SK-N-SH treated with all-trans-retinoic acid at 6 μM for 48 hours (cell line): ENCODE data around the gene RP9.
A peak's percentile ranks its signal among the peaks of the same experiment; 100 is the strongest.

Experiments used
- ATAC-seq: fragments of 200-7000 bp; cut with Tn5 transposase; 3 replicates; pipeline ENCODE4 v1.9.1; 2020; ENCODE audit warnings: mild to moderate bottlenecking, moderate library complexity
- BACH2 ChIP-seq: fragments of 250-450 bp; sonication (Bioruptor Pico); IDR thresholded peaks from 2 replicates; pipeline ENCODE4 v1.9.0; 2021; ENCODE audit warnings: mild to moderate bottlenecking, borderline replicate concordance
- CREB5 ChIP-seq: fragments of 250-450 bp; sonication (Bioruptor Pico); IDR thresholded peaks from 2 replicates; pipeline ENCODE4 v1.5.1; 2020; ENCODE audit warnings: low read depth, mild to moderate bottlenecking, moderate library complexity
- CSDC2 ChIP-seq: fragments of 250-450 bp; sonication (Bioruptor Pico); IDR thresholded peaks from 2 replicates; pipeline ENCODE4 v1.5.0; 2020; ENCODE audit warnings: mild to moderate bottlenecking, moderate library complexity
- CSRNP3 ChIP-seq: fragments of 250-450 bp; sonication (Bioruptor Pico); IDR thresholded peaks from 2 replicates; pipeline ENCODE4 v1.5.1; 2021; ENCODE audit warnings: mild to moderate bottlenecking, moderate library complexity
- ESRRG ChIP-seq: fragments of 250-450 bp; sonication (Bioruptor Pico); IDR thresholded peaks from 2 replicates; pipeline ENCODE4 v1.6.1; 2021; ENCODE audit warnings: mild to moderate bottlenecking
- GLIS3 ChIP-seq: fragments of 250-450 bp; sonication (Bioruptor Pico); IDR thresholded peaks from 2 replicates; pipeline ENCODE4 v1.5.0; 2020; ENCODE audit warnings: mild to moderate bottlenecking, moderate library complexity
- OSR1 ChIP-seq: fragments of 250-450 bp; sonication (Bioruptor Pico); IDR thresholded peaks from 2 replicates; pipeline ENCODE4 v1.8.0; 2022; ENCODE audit warnings: moderate library complexity, mild to moderate bottlenecking, inconsistent platforms
- PATZ1 ChIP-seq: fragments of 250-450 bp; sonication (Bioruptor Pico); IDR thresholded peaks from 2 replicates; pipeline ENCODE4 v1.8.0; 2020; ENCODE audit warnings: mild to moderate bottlenecking, moderate library complexity, borderline replicate concordance
- POU6F1 ChIP-seq: fragments of 250-450 bp; sonication (Bioruptor Pico); IDR thresholded peaks from 2 replicates; pipeline ENCODE4 v1.8.0; 2021; ENCODE audit warnings: low read depth, mild to moderate bottlenecking, moderate library complexity, borderline replicate concordance
- PPARA ChIP-seq: fragments of 250-450 bp; sonication (Bioruptor Pico); IDR thresholded peaks from 2 replicates; pipeline ENCODE4 v1.5.0; 2020; ENCODE audit warnings: mild to moderate bottlenecking, borderline replicate concordance
- RARB ChIP-seq: fragments of 250-450 bp; sonication (Bioruptor Pico); IDR thresholded peaks from 2 replicates; pipeline ENCODE4 v1.8.0; 2021; ENCODE audit warnings: mild to moderate bottlenecking, moderate library complexity
- SNAI2 ChIP-seq: fragments of 250-450 bp; sonication (Bioruptor Pico); IDR thresholded peaks from 2 replicates; pipeline ENCODE4 v1.5.0; 2020; ENCODE audit warnings: mild to moderate bottlenecking, moderate library complexity
- TOX ChIP-seq: fragments of 250-450 bp; sonication (Bioruptor Pico); IDR thresholded peaks from 2 replicates; pipeline ENCODE4 v1.8.0; 2021; ENCODE audit warnings: mild to moderate bottlenecking, moderate library complexity, borderline replicate concordance
- TSHZ2 ChIP-seq: fragments of 250-450 bp; sonication (Bioruptor Pico); IDR thresholded peaks from 2 replicates; pipeline ENCODE4 v1.5.0; 2020; ENCODE audit warnings: mild to moderate bottlenecking, moderate library complexity
- ZC3H10 ChIP-seq: fragments of 250-450 bp; sonication (Bioruptor Pico); IDR thresholded peaks from 2 replicates; pipeline ENCODE4 v1.5.1; 2021; ENCODE audit warnings: mild to moderate bottlenecking, moderate library complexity
- ZFP3 ChIP-seq: fragments of 250-450 bp; sonication (Bioruptor Pico); IDR thresholded peaks from 2 replicates; pipeline ENCODE4 v1.5.0; 2020; ENCODE audit warnings: mild to moderate bottlenecking, moderate library complexity
- ZFP30 ChIP-seq: fragments of 450-650 bp; formaldehyde crosslinking; IDR thresholded peaks from 2 replicates; pipeline ENCODE4 v1.5.0; 2022; ENCODE audit warnings: mild to moderate bottlenecking, moderate library complexity
- ZNF565 ChIP-seq: fragments of 450-650 bp; formaldehyde crosslinking; conservative IDR thresholded peaks from 2 replicates; pipeline ENCODE4 v1.5.0; 2020; ENCODE audit warnings: low read depth, mild to moderate bottlenecking, moderate library complexity
- ZNF8 ChIP-seq: fragments of 450-650 bp; formaldehyde crosslinking; IDR thresholded peaks from 2 replicates; pipeline ENCODE4 v1.5.0; 2020; ENCODE audit warnings: mild to moderate bottlenecking, moderate library complexity

RP9 gene

GRCh38 chr7:33143996-33144718 is 35.0 kb upstream of the RP9 start:
- ATAC-seq: no peak

GRCh38 chr7:33142585-33142984 is 33.4 kb upstream of the RP9 start:
- TF ChIP-seq ZNF565 (no peak), RARB (CRISPR knock-in tag) (no peak), ZNF8 (CRISPR knock-in tag) (peak; percentile 99), POU6F1 (no peak), PATZ1 (CRISPR knock-in tag) (no peak), BACH2 (CRISPR knock-in tag) (no peak), CSRNP3 (CRISPR knock-in tag) (no peak), PPARA (CRISPR knock-in tag) (no peak), ZFP3 (no peak)
- no peak for ATAC-seq

More at GRCh38 chr7:33143996-33144718, 35.0 kb upstream of the RP9 start:
- TF ChIP-seq TSHZ2 (CRISPR knock-in tag): no peak
- no peak for TF ChIP-seq ZNF565
- no peak for TF ChIP-seq ZFP3
- no peak for TF ChIP-seq PPARA (CRISPR knock-in tag)
- TF ChIP-seq CREB5: no peak
- TF ChIP-seq RARB (CRISPR knock-in tag): no peak

- TF ChIP-seq PPARA (CRISPR knock-in tag) (no peak), ZFP30 (CRISPR knock-in tag) (no peak), BACH2 (CRISPR knock-in tag) (no peak), OSR1 (CRISPR knock-in tag) (no peak), ZNF8 (CRISPR knock-in tag) (no peak), PATZ1 (CRISPR knock-in tag) (no peak), CSDC2 (CRISPR knock-in tag) (no peak), ESRRG (no peak), RARB (CRISPR knock-in tag) (no peak), SNAI2 (CRISPR knock-in tag) (no peak), GLIS3 (CRISPR knock-in tag) (no peak), ZC3H10 (CRISPR knock-in tag) (no peak), TOX (no peak), TSHZ2 (CRISPR knock-in tag) (no peak), ZFP3 (no peak)
These were observed 27.9 kb upstream of the RP9 start for GRCh38 chr7:33137103-33137502.

More at GRCh38 chr7:33137103-33137502, 27.9 kb upstream of the RP9 start:
- no peak for ATAC-seq
